Esophagus squamous epithelium (tissue), 5 donors: ENCODE data around the gene POLR2E. TPM values are rescaled to one million over a fixed set of nuclear protein-coding genes. Genes with fewer than 3 reads are reported as not detected.

Source experiments
- DNase-seq: peaks from one replicate; lab custom pipeline; 2025; lab: John Stamatoyannopoulos, UW
- H3K27ac ChIP-seq, 4 donors: fragments of 200-600 bp; sonication (generic); one replicate each; pipeline ENCODE4 v1.5.1; 2016 to 2019; ENCODE audit warnings: mild to moderate bottlenecking in 1 of 4
- H3K27me3 ChIP-seq, 4 donors: fragments of 200-600 bp; sonication (generic); 1 replicate in 3 of 4; 2 replicates in 1 of 4; pipeline versions ENCODE4 v1.5.1 to v1.6.0; 2017 to 2021; ENCODE audit warnings: antibody characterized with exemption in 1 of 4
- H3K36me3 ChIP-seq, 3 donors: fragments of 200-600 bp; sonication (generic); one replicate each; pipeline ENCODE4 v1.5.1; 2016 to 2019
- H3K4me1 ChIP-seq, 3 donors: fragments of 200-600 bp; sonication (generic); one replicate each; pipeline ENCODE4 v1.5.1; 2017 to 2019
- H3K4me3 ChIP-seq, 4 donors: fragments of 200-600 bp; sonication (generic); 1 replicate in 3 of 4; 2 replicates in 1 of 4; pipeline ENCODE4 v1.5.1; 2016 to 2019; ENCODE audit warnings: mild to moderate bottlenecking in 2 of 4, moderate library complexity in 1 of 4
- H3K9me3 ChIP-seq, 3 donors: fragments of 200-600 bp; sonication (generic); one replicate each; pipeline ENCODE4 v1.5.1; 2016 to 2019
- CTCF ChIP-seq, 6 experiments: fragments of 450-650 bp in 4 of 6; fragments of 200-600 bp in 2 of 6; sonication (generic) in 2 of 6; IDR thresholded peaks; one replicate each; pipeline ENCODE4 v1.5.1; 2016 to 2019; ENCODE audit warnings: antibody characterized with exemption in 6 of 6, mild to moderate bottlenecking in 4 of 6, moderate library complexity in 4 of 6
- POLR2A ChIP-seq, 4 donors: fragments of 450-650 bp; IDR thresholded peaks; one replicate each; pipeline ENCODE4 v1.6.1; 2017; ENCODE audit warnings: antibody characterized with exemption in 4 of 4, mild to moderate bottlenecking in 4 of 4, moderate library complexity in 3 of 4
- WGBS, 2 donors: methylation state at CpG; one replicate each; pipeline ENCODE4 v1.1.5; 2018; 5-methylcytosine and 5-hydroxymethylcytosine counted together
- intact Hi-C: fragments of 100-400 bp; cut with DNase I; formaldehyde crosslinking; loops from one replicate; pipeline ENCODE4 v1.15.0; 2022
- total RNA-seq, 4 donors: library from RNA; depleted of rRNA; stranded (reverse); fragments of >200 nt; gene quantifications; one replicate each; pipeline ENCODE4 v1.1.0, GENCODE V29; 2016
- donor health status: DM: yes; HTN: yes; CAD: no.

Gene POLR2E
- total RNA-seq, 4 donors from 2014 or later, result 113 to 198 (median 166) TPM

GRCh38 chr19:1089126-1089771 lies 5.9 kb downstream of the POLR2E start:
- Histone ChIP-seq H3K27ac (peak overlapping the region in 2 of 4 donors; percentile 65 to 88), H3K36me3 (peaks cover 29 to 86% (median 38%) of the 10 kb centered on the region in 3 donors), H3K4me3 (no peak overlapping the region), H3K27me3 (no peaks in the 10 kb centered on the region), H3K9me3 (no peaks in the 10 kb centered on the region), H3K4me1 (peaks cover 14 to 78% (median 24%) of the 10 kb centered on the region in 3 donors)
- intact Hi-C loops, result no loop called here
- WGBS, 2 donors, result 90% methylated on average over 13 of the region's 32 CpGs; no CpG with 5 or more reads in 1 of the 2 donors
- no peak for TF ChIP-seq CTCF (IDR thresholded peaks at IDR 0.05)
- TF ChIP-seq POLR2A (IDR thresholded peaks at IDR 0.05), result no peak
- no peak for DNase-seq

GRCh38 chr19:1088416-1089010 lies 6.7 kb downstream of the POLR2E start:
- Histone ChIP-seq H3K36me3 (peaks cover 26 to 80% (median 38%) of the 10 kb centered on the region in 3 donors), H3K27ac (peak overlapping the region in 3 of 4 donors; percentile 49 to 88 (median 65))
- 40 to 79% methylated on average over 1 to 5 of the region's 27 CpGs for WGBS, 2 donors

GRCh38 chr19:1087813-1088415 lies 7.3 kb downstream of the POLR2E start:
- no peak for DNase-seq
- Histone ChIP-seq H3K9me3 (no peaks in the 10 kb centered on the region), H3K27ac (peak overlapping the region in 3 of 4 donors; percentile 49 to 88 (median 65)), H3K4me3 (no peak overlapping the region), H3K36me3 (peaks cover 24 to 74% (median 38%) of the 10 kb centered on the region in 3 donors), H3K4me1 (peaks cover 11 to 78% (median 11%) of the 10 kb centered on the region in 3 donors), H3K27me3 (peaks cover 0 to 1% (median 0%) of the 10 kb centered on the region in 4 donors)
- intact Hi-C loops, result no loop called here
- WGBS, 2 donors, result 55 to 64% methylated on average over 7 to 14 of the region's 27 CpGs
- TF ChIP-seq POLR2A (IDR thresholded peaks at IDR 0.05) (no peak), CTCF (IDR thresholded peaks at IDR 0.05) (no peak)

More at GRCh38 chr19:1088416-1089010, 6.7 kb downstream of the POLR2E start:
- intact Hi-C loops, result no loop called here
- Histone ChIP-seq H3K4me1 (peaks cover 7 to 78% (median 17%) of the 10 kb centered on the region in 3 donors), H3K9me3 (no peaks in the 10 kb centered on the region), H3K27me3 (no peaks in the 10 kb centered on the region), H3K4me3 (no peak overlapping the region)
- no peak for TF ChIP-seq CTCF (IDR thresholded peaks at IDR 0.05)
- peak in 1 of 4 donors; percentile 8 for TF ChIP-seq POLR2A (IDR thresholded peaks at IDR 0.05)
- DNase-seq, result no peak

GRCh38 chr19:1086613-1087012 lies 8.6 kb downstream of the POLR2E start:
- WGBS, 2 donors, result 81% methylated on average over 11 to 19 of the region's 21 CpGs
- Histone ChIP-seq H3K27me3 (peaks cover 0 to 4% (median 0%) of the 10 kb centered on the region in 4 donors), H3K9me3 (no peaks in the 10 kb centered on the region), H3K4me1 (peaks cover 15 to 81% (median 22%) of the 10 kb centered on the region in 3 donors), H3K4me3 (no peak overlapping the region), H3K36me3 (peaks cover 18 to 61% (median 30%) of the 10 kb centered on the region in 3 donors), H3K27ac (peak overlapping the region in 2 of 4 donors; percentile 65 to 88)
- TF ChIP-seq CTCF (IDR thresholded peaks at IDR 0.05) (no peak), POLR2A (IDR thresholded peaks at IDR 0.05) (no peak)
- DNase-seq, result no peak
- intact Hi-C loops, result no loop called here
